HL-60 (cell line): ENCODE measurements around the gene RAB15.

Experiments used
- POLR2AphosphoS5 ChIP-seq: IDR thresholded peaks from 2 replicates; pipeline ENCODE4 v1.6.1; 2012; ENCODE audit warnings: low read depth
- SPI1 ChIP-seq: IDR thresholded peaks from 2 replicates; pipeline ENCODE4 v1.6.1; 2012; ENCODE audit warnings: low read depth, mild to moderate bottlenecking, borderline replicate concordance
- TF ChIP-seq, protein P1 (sequence below): IDR thresholded peaks from one replicate; pipeline ENCODE4 v1.5.1; 2011; ENCODE audit warnings: low read length, control low read depth, inconsistent platforms; ENCODE audit not compliant: insufficient read depth
- TF ChIP-seq, protein P2 (sequence below): IDR thresholded peaks from 2 replicates; pipeline ENCODE4 v1.6.1; 2012; ENCODE audit warnings: low read depth; ENCODE audit not compliant: insufficient replicate concordance

DNA sequence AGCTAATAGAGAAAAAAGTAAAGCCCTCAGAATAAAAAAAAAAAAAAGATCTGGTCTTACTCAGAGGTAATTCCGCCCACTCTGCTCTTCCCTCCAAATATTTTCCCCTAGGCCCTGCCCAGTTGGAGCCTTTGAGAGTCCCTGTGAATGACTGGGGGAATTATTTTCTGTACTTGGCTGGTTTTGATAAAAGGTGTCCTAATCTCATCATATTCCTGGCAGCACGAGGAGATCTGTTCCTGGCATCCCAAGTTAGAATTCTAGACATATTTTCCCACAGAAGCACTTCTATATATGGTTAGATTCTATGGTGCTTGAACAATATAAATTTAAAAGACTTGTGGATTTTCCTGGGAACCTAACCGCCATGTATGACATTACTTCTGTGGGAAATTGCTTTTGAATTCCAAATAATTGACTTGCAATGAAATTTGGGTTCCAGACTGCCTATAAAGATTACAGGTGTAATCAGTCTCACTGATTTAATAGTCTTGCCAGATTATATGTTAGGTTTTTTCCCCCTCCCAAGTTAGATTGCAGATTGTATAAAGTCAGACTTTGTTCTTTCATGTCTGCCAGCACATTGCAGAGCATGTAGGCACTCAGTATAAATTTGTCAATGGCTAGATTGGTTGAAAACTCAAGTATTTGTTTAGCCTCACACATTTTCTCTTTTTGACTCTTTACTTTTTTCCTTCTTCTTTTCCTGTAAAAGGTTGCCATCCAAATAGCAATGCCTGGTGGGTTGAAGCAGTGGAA, 41.9 kb downstream of the RAB15 start:
- TF ChIP-seq, protein P1, sequence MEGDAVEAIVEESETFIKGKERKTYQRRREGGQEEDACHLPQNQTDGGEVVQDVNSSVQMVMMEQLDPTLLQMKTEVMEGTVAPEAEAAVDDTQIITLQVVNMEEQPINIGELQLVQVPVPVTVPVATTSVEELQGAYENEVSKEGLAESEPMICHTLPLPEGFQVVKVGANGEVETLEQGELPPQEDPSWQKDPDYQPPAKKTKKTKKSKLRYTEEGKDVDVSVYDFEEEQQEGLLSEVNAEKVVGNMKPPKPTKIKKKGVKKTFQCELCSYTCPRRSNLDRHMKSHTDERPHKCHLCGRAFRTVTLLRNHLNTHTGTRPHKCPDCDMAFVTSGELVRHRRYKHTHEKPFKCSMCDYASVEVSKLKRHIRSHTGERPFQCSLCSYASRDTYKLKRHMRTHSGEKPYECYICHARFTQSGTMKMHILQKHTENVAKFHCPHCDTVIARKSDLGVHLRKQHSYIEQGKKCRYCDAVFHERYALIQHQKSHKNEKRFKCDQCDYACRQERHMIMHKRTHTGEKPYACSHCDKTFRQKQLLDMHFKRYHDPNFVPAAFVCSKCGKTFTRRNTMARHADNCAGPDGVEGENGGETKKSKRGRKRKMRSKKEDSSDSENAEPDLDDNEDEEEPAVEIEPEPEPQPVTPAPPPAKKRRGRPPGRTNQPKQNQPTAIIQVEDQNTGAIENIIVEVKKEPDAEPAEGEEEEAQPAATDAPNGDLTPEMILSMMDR = no peak
- TF ChIP-seq POLR2AphosphoS5 (no peak), SPI1 (no peak)
- TF ChIP-seq, protein P2, sequence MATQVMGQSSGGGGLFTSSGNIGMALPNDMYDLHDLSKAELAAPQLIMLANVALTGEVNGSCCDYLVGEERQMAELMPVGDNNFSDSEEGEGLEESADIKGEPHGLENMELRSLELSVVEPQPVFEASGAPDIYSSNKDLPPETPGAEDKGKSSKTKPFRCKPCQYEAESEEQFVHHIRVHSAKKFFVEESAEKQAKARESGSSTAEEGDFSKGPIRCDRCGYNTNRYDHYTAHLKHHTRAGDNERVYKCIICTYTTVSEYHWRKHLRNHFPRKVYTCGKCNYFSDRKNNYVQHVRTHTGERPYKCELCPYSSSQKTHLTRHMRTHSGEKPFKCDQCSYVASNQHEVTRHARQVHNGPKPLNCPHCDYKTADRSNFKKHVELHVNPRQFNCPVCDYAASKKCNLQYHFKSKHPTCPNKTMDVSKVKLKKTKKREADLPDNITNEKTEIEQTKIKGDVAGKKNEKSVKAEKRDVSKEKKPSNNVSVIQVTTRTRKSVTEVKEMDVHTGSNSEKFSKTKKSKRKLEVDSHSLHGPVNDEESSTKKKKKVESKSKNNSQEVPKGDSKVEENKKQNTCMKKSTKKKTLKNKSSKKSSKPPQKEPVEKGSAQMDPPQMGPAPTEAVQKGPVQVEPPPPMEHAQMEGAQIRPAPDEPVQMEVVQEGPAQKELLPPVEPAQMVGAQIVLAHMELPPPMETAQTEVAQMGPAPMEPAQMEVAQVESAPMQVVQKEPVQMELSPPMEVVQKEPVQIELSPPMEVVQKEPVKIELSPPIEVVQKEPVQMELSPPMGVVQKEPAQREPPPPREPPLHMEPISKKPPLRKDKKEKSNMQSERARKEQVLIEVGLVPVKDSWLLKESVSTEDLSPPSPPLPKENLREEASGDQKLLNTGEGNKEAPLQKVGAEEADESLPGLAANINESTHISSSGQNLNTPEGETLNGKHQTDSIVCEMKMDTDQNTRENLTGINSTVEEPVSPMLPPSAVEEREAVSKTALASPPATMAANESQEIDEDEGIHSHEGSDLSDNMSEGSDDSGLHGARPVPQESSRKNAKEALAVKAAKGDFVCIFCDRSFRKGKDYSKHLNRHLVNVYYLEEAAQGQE = no peak
